ENCODE results near the gene PARD6A. TPM values are rescaled to one million over a fixed set of nuclear protein-coding genes. Genes with fewer than 3 reads are reported as not detected.
"Not testable (repeated sequence)": the region's sequence is repeated elsewhere in the genome, so short reads cannot be mapped to it uniquely, and the experiment has no call there.

PARD6A gene
- total RNA-seq, 1 experiment from 2014 or later: 10.8 TPM

DNA sequence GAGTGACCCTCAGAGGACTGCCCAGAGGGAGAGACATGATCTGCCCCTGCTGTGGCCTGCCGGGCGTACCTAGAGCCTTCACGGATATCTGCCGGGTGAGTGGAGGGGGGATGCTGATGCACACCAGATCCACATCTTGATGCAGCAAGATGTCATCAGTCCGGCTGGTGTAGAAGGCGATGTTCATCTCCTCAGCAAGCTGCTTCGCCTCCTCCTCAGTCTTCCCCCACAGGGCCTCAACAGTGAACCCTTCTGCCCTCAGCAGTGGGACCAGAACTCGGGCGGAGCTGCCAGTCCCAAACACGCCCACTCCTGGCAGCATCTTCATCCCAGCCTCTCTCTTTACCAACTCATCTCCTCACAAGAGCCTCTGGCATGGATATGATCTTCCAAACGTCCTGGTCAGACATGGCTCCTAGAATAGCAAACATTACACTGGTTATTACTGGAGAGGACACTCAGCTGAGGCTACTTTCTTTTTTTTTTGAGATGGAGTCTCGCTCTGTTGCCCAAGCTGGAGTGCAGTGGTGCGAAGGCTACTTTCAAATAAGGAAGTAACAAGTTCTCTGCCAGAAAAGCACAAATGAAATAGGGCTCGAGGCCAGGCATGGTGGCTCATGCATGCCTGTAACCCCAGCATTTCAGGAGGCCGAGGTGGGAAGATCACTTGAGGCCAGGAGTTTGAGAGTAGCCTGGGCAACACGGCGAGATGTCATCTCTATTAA, 24.8 kb downstream of the PARD6A start:
- H3K4me1 ChIP-seq (ENCODE audit: control insufficient read depth, insufficient read depth, low read length): no peaks in the 10 kb centered on the region
- DNase-seq (ENCODE audit: low read depth, low spot score): no peak
- H3K36me3 ChIP-seq (ENCODE audit: control insufficient read depth, insufficient read depth, low read length): no peaks in the 10 kb centered on the region
- no peak for ATAC-seq
- H3K9me3 ChIP-seq (ENCODE audit: control insufficient read depth, insufficient read depth, low read depth, low read length): no peaks in the 10 kb centered on the region
- no peak overlapping the region for H3K27ac ChIP-seq (ENCODE audit: low read length)
- ChIA-PET CTCF (no interaction called here), POLR2A (no interaction called here)
- in situ Hi-C loops (cut with HindIII; ENCODE audit: low pct_unique_long_range_greater_than_20kb, low sequenced_read_pairs): no loop called here
- no peak overlapping the region for H3K4me3 ChIP-seq (ENCODE audit: low read depth in 2 of 2, low read length in 2 of 2)
- H3K27me3 ChIP-seq (ENCODE audit: control insufficient read depth, insufficient read depth, low read length): no peaks in the 10 kb centered on the region
- TF ChIP-seq SIN3A (IDR thresholded peaks at IDR 0.05; ENCODE audit: borderline replicate concordance, insufficient read depth, low read depth, low read length) (no peak), CTCF (IDR thresholded peaks at IDR 0.05) (no peak), TCF7L2 (IDR thresholded peaks at IDR 0.05; ENCODE audit: low read depth, low read length) (no peak), POLR2AphosphoS5 (IDR thresholded peaks at IDR 0.05; ENCODE audit: low read depth, low read length) (no peak)
- TF ChIP-seq, protein P1, sequence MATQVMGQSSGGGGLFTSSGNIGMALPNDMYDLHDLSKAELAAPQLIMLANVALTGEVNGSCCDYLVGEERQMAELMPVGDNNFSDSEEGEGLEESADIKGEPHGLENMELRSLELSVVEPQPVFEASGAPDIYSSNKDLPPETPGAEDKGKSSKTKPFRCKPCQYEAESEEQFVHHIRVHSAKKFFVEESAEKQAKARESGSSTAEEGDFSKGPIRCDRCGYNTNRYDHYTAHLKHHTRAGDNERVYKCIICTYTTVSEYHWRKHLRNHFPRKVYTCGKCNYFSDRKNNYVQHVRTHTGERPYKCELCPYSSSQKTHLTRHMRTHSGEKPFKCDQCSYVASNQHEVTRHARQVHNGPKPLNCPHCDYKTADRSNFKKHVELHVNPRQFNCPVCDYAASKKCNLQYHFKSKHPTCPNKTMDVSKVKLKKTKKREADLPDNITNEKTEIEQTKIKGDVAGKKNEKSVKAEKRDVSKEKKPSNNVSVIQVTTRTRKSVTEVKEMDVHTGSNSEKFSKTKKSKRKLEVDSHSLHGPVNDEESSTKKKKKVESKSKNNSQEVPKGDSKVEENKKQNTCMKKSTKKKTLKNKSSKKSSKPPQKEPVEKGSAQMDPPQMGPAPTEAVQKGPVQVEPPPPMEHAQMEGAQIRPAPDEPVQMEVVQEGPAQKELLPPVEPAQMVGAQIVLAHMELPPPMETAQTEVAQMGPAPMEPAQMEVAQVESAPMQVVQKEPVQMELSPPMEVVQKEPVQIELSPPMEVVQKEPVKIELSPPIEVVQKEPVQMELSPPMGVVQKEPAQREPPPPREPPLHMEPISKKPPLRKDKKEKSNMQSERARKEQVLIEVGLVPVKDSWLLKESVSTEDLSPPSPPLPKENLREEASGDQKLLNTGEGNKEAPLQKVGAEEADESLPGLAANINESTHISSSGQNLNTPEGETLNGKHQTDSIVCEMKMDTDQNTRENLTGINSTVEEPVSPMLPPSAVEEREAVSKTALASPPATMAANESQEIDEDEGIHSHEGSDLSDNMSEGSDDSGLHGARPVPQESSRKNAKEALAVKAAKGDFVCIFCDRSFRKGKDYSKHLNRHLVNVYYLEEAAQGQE (IDR thresholded peaks at IDR 0.05; ENCODE audit: insufficient read depth in 1 of 2, low read depth in 2 of 2, low read length in 1 of 2): no peak
- intact Hi-C loops (cut with micrococcal nuclease; ENCODE audit: unreplicated experiment): no loop called here
- BruUV-seq (replicated peaks): no TSS peak

DNA sequence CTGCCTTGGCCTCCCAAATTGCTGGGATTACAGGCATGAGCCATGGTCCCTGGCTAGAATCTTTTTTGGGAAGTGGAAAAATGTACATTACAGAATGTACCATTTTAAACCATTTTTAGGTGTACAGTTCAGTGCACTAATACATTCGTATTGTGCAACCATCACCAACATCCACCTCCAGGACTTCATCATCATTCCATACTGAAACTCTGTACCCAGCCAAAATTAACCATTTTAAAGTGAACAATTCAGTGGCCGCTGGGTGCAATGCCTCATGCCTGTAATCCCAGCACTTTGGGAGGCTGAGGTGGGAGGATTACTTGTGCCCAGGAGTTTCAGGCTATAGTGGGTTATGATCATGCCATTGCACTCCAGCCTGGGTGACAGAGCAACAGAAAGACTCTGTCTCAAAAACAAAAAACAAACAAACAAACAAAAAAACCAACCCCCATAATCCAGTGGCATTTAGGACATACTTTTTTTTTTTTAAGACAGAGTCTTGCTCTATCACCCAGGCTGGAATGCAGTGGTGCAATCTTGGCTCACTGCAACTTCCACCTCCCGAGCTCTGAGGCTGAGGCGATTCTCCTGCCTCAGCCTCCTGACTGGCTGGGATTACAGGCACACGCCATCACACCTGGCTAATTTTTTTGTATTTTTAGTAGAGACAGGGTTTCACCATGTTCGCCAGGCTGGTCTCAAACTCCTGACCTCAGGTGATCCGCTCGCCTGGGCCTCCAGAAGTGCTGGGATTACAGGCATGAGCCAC, 32.9 kb downstream of the PARD6A start:
- H3K36me3 ChIP-seq (ENCODE audit: control insufficient read depth, insufficient read depth, low read length); H3K27me3 ChIP-seq (ENCODE audit: control insufficient read depth, insufficient read depth, low read length); in situ Hi-C loops (cut with HindIII; ENCODE audit: low pct_unique_long_range_greater_than_20kb, low sequenced_read_pairs); H3K4me1 ChIP-seq (ENCODE audit: control insufficient read depth, insufficient read depth, low read length); DNase-seq (ENCODE audit: low read depth, low spot score); BruUV-seq (replicated peaks); ATAC-seq; H3K27ac ChIP-seq (ENCODE audit: low read length); H3K4me3 ChIP-seq (ENCODE audit: low read depth in 2 of 2, low read length in 2 of 2); CTCF ChIA-PET; H3K9me3 ChIP-seq (ENCODE audit: control insufficient read depth, insufficient read depth, low read depth, low read length); intact Hi-C loops (cut with micrococcal nuclease; ENCODE audit: unreplicated experiment): not testable (repeated sequence)
- POLR2A ChIA-PET: interaction anchor here (0.7 kb wide), 1 partner anchor 12 kb away, joined by 4 read pairs; no protein-coding TSS in a partner anchor

- Histone ChIP-seq H3K4me3 (ENCODE audit: low read depth in 2 of 2, low read length in 2 of 2) (no peak overlapping the region), H3K36me3 (ENCODE audit: control insufficient read depth, insufficient read depth, low read length) (no peaks in the 10 kb centered on the region), H3K9me3 (ENCODE audit: control insufficient read depth, insufficient read depth, low read depth, low read length) (no peaks in the 10 kb centered on the region), H3K4me1 (ENCODE audit: control insufficient read depth, insufficient read depth, low read length) (no peaks in the 10 kb centered on the region), H3K27ac (ENCODE audit: low read length) (no peak overlapping the region), H3K27me3 (ENCODE audit: control insufficient read depth, insufficient read depth, low read length) (no peaks in the 10 kb centered on the region)
- DNase-seq (ENCODE audit: low read depth, low spot score) (no peak), ATAC-seq (no peak)
- CTCF ChIA-PET: no interaction called here
- in situ Hi-C loops (cut with HindIII; ENCODE audit: low pct_unique_long_range_greater_than_20kb, low sequenced_read_pairs): no loop called here
- TF ChIP-seq, protein P1 (IDR thresholded peaks at IDR 0.05; ENCODE audit: insufficient read depth in 1 of 2, low read depth in 2 of 2, low read length in 1 of 2): no peak
- TF ChIP-seq TCF7L2 (IDR thresholded peaks at IDR 0.05; ENCODE audit: low read depth, low read length) (no peak), CTCF (IDR thresholded peaks at IDR 0.05) (no peak), POLR2AphosphoS5 (IDR thresholded peaks at IDR 0.05; ENCODE audit: low read depth, low read length) (no peak), SIN3A (IDR thresholded peaks at IDR 0.05; ENCODE audit: borderline replicate concordance, insufficient read depth, low read depth, low read length) (no peak)
- BruUV-seq (replicated peaks): no TSS peak
- POLR2A ChIA-PET: no interaction called here
- intact Hi-C loops (cut with micrococcal nuclease; ENCODE audit: unreplicated experiment): no loop called here
Measured at GRCh38 chr16:67694611-67695010, 33.9 kb downstream of the PARD6A start.
